Activated T-cell treated with anti-CD3 and anti-CD28 coated beads, Interleukin-2, amount 50 U/mL, for 24 hours (primary cell): ENCODE data around the gene UNKL.

Source experiments
- DNase-seq: peaks from one replicate; pipeline ENCODE4 v3.0.0-alpha.2; 2020
- H3K27ac Mint-ChIP-seq: 2 replicates; pipeline ENCODE4 v1.8.0; 2020; ENCODE audit warnings: mild to moderate bottlenecking, mixed read lengths
- H3K27me3 Mint-ChIP-seq: 2 replicates; pipeline ENCODE4 v1.8.0; 2020; ENCODE audit warnings: mixed read lengths
- H3K36me3 Mint-ChIP-seq: 2 replicates; pipeline ENCODE4 v1.8.0; 2020; ENCODE audit warnings: low read depth, mixed read lengths
- H3K4me1 Mint-ChIP-seq: 2 replicates; pipeline ENCODE4 v1.8.0; 2020; ENCODE audit warnings: low read depth, mixed read lengths
- H3K4me3 Mint-ChIP-seq: 2 replicates; pipeline ENCODE4 v1.8.0; 2020; ENCODE audit warnings: mild to moderate bottlenecking, moderate library complexity, mixed read lengths
- H3K9me3 Mint-ChIP-seq: 2 replicates; pipeline ENCODE4 v1.8.0; 2020; ENCODE audit warnings: mixed read lengths

Gene UNKL

DNA sequence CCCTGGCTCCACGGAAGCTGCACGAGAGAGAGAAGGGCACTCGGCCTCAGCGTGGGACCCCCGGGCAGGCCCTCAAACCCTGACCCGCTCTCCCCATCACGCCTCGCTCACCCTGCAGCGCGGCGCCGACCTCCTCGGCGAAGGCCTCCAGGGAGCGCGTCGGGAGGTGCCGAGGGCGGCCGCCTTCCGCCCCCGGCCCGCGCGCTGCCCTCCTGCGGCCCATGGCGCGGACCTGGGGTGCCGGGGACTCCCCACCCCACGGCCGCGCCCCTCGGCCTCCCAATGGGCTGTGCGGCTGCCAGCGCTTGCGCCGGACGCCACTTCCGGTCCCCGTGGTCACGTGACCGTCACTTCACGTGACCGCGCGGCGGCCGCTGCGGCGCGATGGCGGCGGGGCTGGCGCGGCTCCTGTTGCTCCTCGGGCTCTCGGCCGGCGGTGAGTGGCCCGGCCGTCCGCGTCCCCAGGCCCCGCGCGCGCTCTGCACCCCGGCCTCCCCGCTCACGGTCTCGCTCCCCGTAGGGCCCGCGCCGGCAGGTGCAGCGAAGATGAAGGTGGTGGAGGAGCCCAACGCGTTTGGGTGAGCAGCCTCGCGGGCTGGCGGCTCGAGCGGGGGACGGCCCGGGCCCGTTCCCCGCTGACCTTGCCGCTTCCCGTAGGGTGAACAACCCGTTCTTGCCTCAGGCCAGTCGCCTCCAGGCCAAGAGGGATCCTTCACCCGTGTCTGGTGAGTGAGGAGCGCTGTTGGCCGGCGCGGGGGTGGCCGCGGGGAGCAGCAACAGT is 62.7 kb downstream of the UNKL start, which contains the start of the genes GNPTG and TSR3:
Gene GNPTG (plus strand): TSS at position 350 of the 781 bp plus-strand sequence. CDS start 35 bp downstream, at position 385.
Gene TSR3 (minus strand): TSS at position 297 of the 781 bp plus-strand sequence. CDS start 74 bp downstream, at position 223.
- H3K9me3 Mint-ChIP-seq, result no peaks in the 10 kb centered on the region
- peak within 1 kb of the TSS; percentile 88 for H3K27ac Mint-ChIP-seq
- H3K4me1 Mint-ChIP-seq, result peaks cover 39% of the 10 kb centered on the region
- no peaks in the 10 kb centered on the region for H3K27me3 Mint-ChIP-seq
- DNase-seq, result peak; percentile 91
- H3K4me3 Mint-ChIP-seq, result peak within 1 kb of the TSS; percentile 85
- peaks cover 36% of the 10 kb centered on the region for H3K36me3 Mint-ChIP-seq

- peak overlapping the region; percentile 85 for H3K4me3 Mint-ChIP-seq
- peak overlapping the region; percentile 88 for H3K27ac Mint-ChIP-seq
- H3K36me3 Mint-ChIP-seq, result peaks cover 36% of the 10 kb centered on the region
- DNase-seq, result no peak
- no peaks in the 10 kb centered on the region for H3K9me3 Mint-ChIP-seq
- H3K4me1 Mint-ChIP-seq, result peaks cover 39% of the 10 kb centered on the region
- H3K27me3 Mint-ChIP-seq, result no peaks in the 10 kb centered on the region
Measured at GRCh38 chr16:1351215-1351581, 63.3 kb downstream of the UNKL start.

GRCh38 chr16:1350691-1351090 is 63.8 kb downstream of the UNKL start:
- Mint-ChIP-seq H3K27ac (peak overlapping the region; percentile 88), H3K4me1 (peaks cover 37% of the 10 kb centered on the region), H3K27me3 (no peaks in the 10 kb centered on the region), H3K9me3 (no peaks in the 10 kb centered on the region), H3K4me3 (peak overlapping the region; percentile 85), H3K36me3 (peaks cover 36% of the 10 kb centered on the region)
- DNase-seq, result no peak

DNA sequence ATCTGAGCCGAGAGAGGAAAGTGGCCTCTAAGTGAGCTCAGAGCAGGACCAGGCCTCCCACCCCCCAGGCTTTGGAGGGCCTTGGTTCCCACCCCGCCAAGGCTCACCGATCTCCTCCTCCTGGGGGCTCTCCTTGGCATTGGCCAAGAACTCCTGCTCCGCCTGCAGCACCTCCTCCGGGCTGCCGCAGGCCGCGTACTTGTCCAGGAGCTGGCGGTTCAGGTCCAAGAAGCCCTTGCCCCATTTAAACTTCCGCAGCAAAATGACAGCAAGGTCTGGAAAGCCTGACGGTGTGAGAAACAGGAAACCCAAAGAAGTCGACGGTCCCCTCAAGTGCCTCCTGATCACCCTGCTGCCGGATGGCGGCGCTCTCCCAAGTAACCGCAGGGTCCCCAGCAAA is 64.6 kb downstream of the UNKL start:
- H3K27me3 Mint-ChIP-seq, result no peaks in the 10 kb centered on the region
- H3K27ac Mint-ChIP-seq, result peak overlapping the region; percentile 88
- peak overlapping the region; percentile 85 for H3K4me3 Mint-ChIP-seq
- no peaks in the 10 kb centered on the region for H3K9me3 Mint-ChIP-seq
- H3K36me3 Mint-ChIP-seq, result peaks cover 36% of the 10 kb centered on the region
- DNase-seq, result no peak
- H3K4me1 Mint-ChIP-seq, result peaks cover 31% of the 10 kb centered on the region

DNA sequence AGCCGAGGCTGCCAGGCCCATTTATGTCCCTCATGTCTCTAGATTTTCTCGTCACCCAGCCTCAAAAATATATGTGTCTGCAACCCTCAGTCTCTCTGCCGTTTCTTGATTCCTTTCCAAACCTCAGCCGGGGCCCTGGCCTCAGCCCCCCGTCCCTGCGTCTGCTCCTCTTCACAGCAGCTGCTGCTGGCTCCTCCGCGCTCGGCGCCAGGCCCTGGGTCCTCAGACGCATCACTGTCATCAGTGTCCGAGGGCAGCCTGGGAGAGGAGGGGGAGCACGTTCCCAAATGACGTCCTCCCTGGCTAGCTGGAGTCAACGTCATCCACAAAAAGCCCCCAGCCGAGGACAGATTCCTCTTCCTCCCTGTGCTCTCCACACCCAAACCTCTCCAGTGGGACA is 65.2 kb downstream of the UNKL start:
- Mint-ChIP-seq H3K27ac (peak overlapping the region; percentile 33), H3K36me3 (peaks cover 36% of the 10 kb centered on the region), H3K4me1 (peaks cover 28% of the 10 kb centered on the region), H3K4me3 (peak overlapping the region; percentile 6), H3K9me3 (no peaks in the 10 kb centered on the region), H3K27me3 (no peaks in the 10 kb centered on the region)
- no peak for DNase-seq

GRCh38 chr16:1348926-1349325 is 65.6 kb downstream of the UNKL start:
- no peak for DNase-seq
- Mint-ChIP-seq H3K27ac (peak overlapping the region; percentile 33), H3K36me3 (peaks cover 36% of the 10 kb centered on the region), H3K4me3 (peak overlapping the region; percentile 6), H3K27me3 (no peaks in the 10 kb centered on the region), H3K9me3 (no peaks in the 10 kb centered on the region), H3K4me1 (peaks cover 26% of the 10 kb centered on the region)

- H3K36me3 Mint-ChIP-seq, result peaks cover 36% of the 10 kb centered on the region
Measured at GRCh38 chr16:1348441-1348840, 66.1 kb downstream of the UNKL start.

GRCh38 chr16:1347962-1348361 is 66.5 kb downstream of the UNKL start:
- Mint-ChIP-seq H3K36me3 (peaks cover 36% of the 10 kb centered on the region), H3K9me3 (no peaks in the 10 kb centered on the region), H3K4me3 (no peak overlapping the region), H3K4me1 (peaks cover 22% of the 10 kb centered on the region), H3K27ac (no peak overlapping the region), H3K27me3 (no peaks in the 10 kb centered on the region)
- no peak for DNase-seq

More at GRCh38 chr16:1348441-1348840, 66.1 kb downstream of the UNKL start:
- DNase-seq, result no peak
- no peaks in the 10 kb centered on the region for H3K9me3 Mint-ChIP-seq
- H3K4me3 Mint-ChIP-seq, result no peak overlapping the region
- H3K27ac Mint-ChIP-seq, result no peak overlapping the region
- peaks cover 22% of the 10 kb centered on the region for H3K4me1 Mint-ChIP-seq
- no peaks in the 10 kb centered on the region for H3K27me3 Mint-ChIP-seq

DNA sequence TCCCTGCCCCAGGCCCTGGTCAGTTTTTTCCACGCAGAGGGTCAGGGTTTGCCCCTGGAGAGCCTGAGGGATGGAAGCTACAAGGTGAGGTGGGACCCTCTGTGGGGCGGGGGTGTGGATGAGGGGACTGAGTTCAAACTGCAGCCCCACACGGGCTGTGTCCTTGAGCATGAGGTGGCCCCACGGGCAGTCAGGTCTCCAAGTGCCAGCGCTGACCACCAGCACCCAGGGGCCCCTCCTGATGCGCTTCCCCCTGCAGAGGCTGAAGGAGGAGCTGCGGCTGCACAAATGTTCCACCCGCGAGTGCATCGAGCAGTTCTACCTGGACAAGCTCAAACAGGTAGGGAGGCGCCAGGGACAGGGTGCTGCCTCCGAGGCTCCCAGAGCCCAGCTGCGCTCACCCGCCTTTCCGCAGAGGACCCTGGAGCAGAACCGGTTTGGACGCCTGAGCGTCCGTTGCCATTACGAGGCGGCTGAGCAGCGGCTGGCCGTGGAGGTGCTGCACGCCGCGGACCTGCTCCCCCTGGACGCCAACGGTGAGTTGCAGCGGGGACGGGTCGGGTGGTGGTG is 67.1 kb downstream of the UNKL start:
- Mint-ChIP-seq H3K27ac (no peak overlapping the region), H3K36me3 (peaks cover 35% of the 10 kb centered on the region), H3K9me3 (no peaks in the 10 kb centered on the region), H3K27me3 (no peaks in the 10 kb centered on the region), H3K4me1 (peaks cover 25% of the 10 kb centered on the region), H3K4me3 (no peak overlapping the region)
- DNase-seq, result no peak

- Mint-ChIP-seq H3K27me3 (no peaks in the 10 kb centered on the region), H3K4me3 (no peak overlapping the region), H3K9me3 (no peaks in the 10 kb centered on the region), H3K4me1 (peaks cover 27% of the 10 kb centered on the region), H3K27ac (no peak overlapping the region), H3K36me3 (peaks cover 31% of the 10 kb centered on the region)
- DNase-seq, result no peak
Measured at GRCh38 chr16:1346422-1347285, 67.8 kb downstream of the UNKL start.

GRCh38 chr16:1345651-1346421 is 68.7 kb downstream of the UNKL start:
- peaks cover 27% of the 10 kb centered on the region for H3K4me1 Mint-ChIP-seq
- H3K27ac Mint-ChIP-seq, result no peak overlapping the region
- H3K4me3 Mint-ChIP-seq, result no peak overlapping the region
- DNase-seq, result no peak
- no peaks in the 10 kb centered on the region for H3K9me3 Mint-ChIP-seq
- peaks cover 27% of the 10 kb centered on the region for H3K36me3 Mint-ChIP-seq
- no peaks in the 10 kb centered on the region for H3K27me3 Mint-ChIP-seq

- Mint-ChIP-seq H3K27me3 (no peaks in the 10 kb centered on the region), H3K27ac (no peak overlapping the region), H3K36me3 (peaks cover 21% of the 10 kb centered on the region), H3K4me3 (no peak overlapping the region), H3K9me3 (no peaks in the 10 kb centered on the region), H3K4me1 (peaks cover 20% of the 10 kb centered on the region)
- DNase-seq, result no peak
Measured at GRCh38 chr16:1345087-1345486, 69.4 kb downstream of the UNKL start.

DNA sequence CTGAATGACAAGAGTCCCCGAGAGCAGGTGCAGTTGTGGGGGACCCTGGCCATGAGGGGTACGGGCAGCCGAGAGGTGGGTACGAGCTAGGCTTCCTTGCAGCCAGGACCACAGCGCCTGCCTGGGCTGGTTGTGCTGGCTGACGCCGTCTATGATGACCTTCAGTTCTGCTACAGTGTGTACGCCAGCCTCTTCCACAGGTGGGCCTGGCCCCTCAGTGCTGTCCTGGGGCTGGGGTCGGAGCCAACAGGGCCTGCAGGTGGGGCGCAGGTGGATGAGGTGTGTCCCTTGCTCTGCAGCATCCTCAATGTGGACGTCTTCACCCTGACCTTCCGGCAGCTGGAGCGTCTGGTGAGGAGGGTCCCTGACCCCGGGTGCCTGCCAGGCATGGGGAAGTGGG is 70.0 kb downstream of the UNKL start:
- Mint-ChIP-seq H3K9me3 (no peaks in the 10 kb centered on the region), H3K36me3 (peaks cover 16% of the 10 kb centered on the region), H3K27ac (no peak overlapping the region), H3K4me3 (no peak overlapping the region), H3K4me1 (peaks cover 17% of the 10 kb centered on the region), H3K27me3 (no peaks in the 10 kb centered on the region)
- no peak for DNase-seq
